K562 (cell line): ENCODE measurements around the gene TAS2R43. TPM values are rescaled to one million over a fixed set of nuclear protein-coding genes. Genes with fewer than 3 reads are reported as not detected.

Experiments
- ATAC-seq: fragments of 200-7000 bp; cut with Tn5 transposase; 3 replicates; pipeline ENCODE4 v1.9.1; 2020; ENCODE audit warnings: moderate library complexity
- BruUV-seq: library from RNA; stranded (reverse); fragments of 400-500 nt; replicated peaks from 2 replicates; lab custom pipeline; 2021; lab: Mats Ljungman, UMichigan
- CTCF ChIA-PET: fragments of 300-600 bp; formaldehyde crosslinking; extraction: SDS; loops from one replicate; lab custom pipeline; 2021; ENCODE audit warnings: low intra/inter-chr PET ratio; lab: Yijun Ruan, JAX
- POLR2A ChIA-PET: fragments of 300-600, 350-650 bp; sonication (Branson Sonifier 250); formaldehyde crosslinking; extraction: SDS; loops from one replicate; lab custom pipeline; 2021; ENCODE audit warnings: antibody characterized with exemption, inconsistent platforms; lab: Yijun Ruan, JAX
- DNase-seq, 4 experiments: peaks; one replicate each; pipeline versions ENCODE4 v3.0.0 to v3.0.0-alpha.2; 2011 to 2018; ENCODE audit warnings: low spot score in 3 of 4, mixed read lengths in 3 of 4; ENCODE audit errors: extremely low read depth in 1 of 4
- FAIRE-seq: peaks from 2 replicates; lab custom pipeline; 2011; peaks lifted over from hg19 to GRCh38; lab: Jason Lieb, UNC
- H2AFZ ChIP-seq: 2 replicates; pipeline ENCODE4 v1.6.0; 2011; ENCODE audit warnings: low read depth, low read length, control low read depth, inconsistent platforms
- H3K27ac ChIP-seq: fragments of 200-600 bp; 3 replicates; pipeline ENCODE4 v1.8.0; 2011; ENCODE audit warnings: low read depth, mild to moderate bottlenecking, control low read depth, inconsistent platforms, low read length, moderate library complexity, mixed read lengths; ENCODE audit errors: extremely low read depth
- H3K27me3 ChIP-seq, 2 experiments: fragments of 300-600 bp in 1 of 2; 2 replicates in 1 of 2; 3 replicates in 1 of 2; pipeline versions ENCODE4 v1.6.0 to v1.8.0; 2011; ENCODE audit warnings: inconsistent platforms in 2 of 2, low read length in 2 of 2, mild to moderate bottlenecking in 1 of 2, mixed read lengths in 1 of 2, moderate library complexity in 1 of 2; ENCODE audit not compliant: control insufficient read depth in 2 of 2, insufficient read depth in 2 of 2
- H3K36me3 ChIP-seq: fragments of 300-600 bp; 3 replicates; pipeline ENCODE4 v1.8.0; 2011; ENCODE audit warnings: mild to moderate bottlenecking, low read length, inconsistent platforms; ENCODE audit not compliant: control insufficient read depth, insufficient read depth
- H3K4me1 ChIP-seq, 2 experiments: fragments of 200-600 bp in 1 of 2; replicated peaks in 1 of 2; 2 replicates in 1 of 2; 3 replicates in 1 of 2; pipeline versions ENCODE4 v1.5.1 to v1.8.0; 2011; ENCODE audit warnings: inconsistent platforms in 2 of 2, low read length in 2 of 2, mild to moderate bottlenecking in 1 of 2, mixed read lengths in 1 of 2, moderate library complexity in 1 of 2; ENCODE audit not compliant: control insufficient read depth in 2 of 2, insufficient read depth in 2 of 2
- H3K4me2 ChIP-seq: 2 replicates; pipeline ENCODE4 v1.6.1; 2011; ENCODE audit warnings: low read length, control low read depth, inconsistent platforms, mixed read lengths; ENCODE audit not compliant: insufficient read depth
- H3K4me3 ChIP-seq: fragments of 200-600 bp; sonication (generic), shearing (Covaris generic); 2 replicates; pipeline ENCODE4 v1.5.1; 2016; ENCODE audit warnings: control low read depth, inconsistent platforms
- H3K79me2 ChIP-seq: fragments of 200-600 bp; 3 replicates; pipeline ENCODE4 v1.8.0; 2011; ENCODE audit warnings: low read length, inconsistent platforms; ENCODE audit not compliant: control insufficient read depth, insufficient read depth
- H3K9ac ChIP-seq, 2 experiments: 2 replicates each; pipeline versions ENCODE4 v1.6.0 to v1.6.1; 2011; ENCODE audit warnings: low read depth in 2 of 2, low read length in 2 of 2, control low read depth in 1 of 2, inconsistent platforms in 1 of 2, mild to moderate bottlenecking in 1 of 2, mixed read lengths in 1 of 2; ENCODE audit not compliant: insufficient read depth in 1 of 2
- H3K9me1 ChIP-seq: one replicate; pipeline ENCODE4 v1.6.0; 2011; ENCODE audit warnings: inconsistent platforms, mild to moderate bottlenecking, low read length, moderate library complexity; ENCODE audit not compliant: control insufficient read depth, insufficient read depth
- H3K9me3 ChIP-seq: replicated peaks from 2 replicates; pipeline ENCODE4 v1.5.1; 2011; ENCODE audit warnings: low read depth, low read length, inconsistent platforms; ENCODE audit not compliant: control insufficient read depth, insufficient read depth
- H4K20me1 ChIP-seq: replicated peaks from 2 replicates; pipeline ENCODE4 v1.6.1; 2011; ENCODE audit warnings: low read length, inconsistent platforms, mixed read lengths; ENCODE audit not compliant: control insufficient read depth, insufficient read depth
- ARHGAP35 ChIP-seq: fragments of 450-650 bp; IDR thresholded peaks from 2 replicates; pipeline ENCODE4 v1.6.1; 2018; ENCODE audit not compliant: partially characterized antibody
- BRF2 ChIP-seq: IDR thresholded peaks from 3 replicates; pipeline ENCODE4 v1.6.1; 2011; ENCODE audit warnings: borderline replicate concordance, mild to moderate bottlenecking; ENCODE audit not compliant: insufficient read length, insufficient read depth
- ETV6 ChIP-seq, 3 experiments: fragments of 150-350 bp in 1 of 3; sonication (generic) in 1 of 3; formaldehyde crosslinking in 1 of 3; IDR thresholded peaks; 2 replicates each; pipeline versions ENCODE4 v1.6.1 to v1.8.0; 2014 to 2022; ENCODE audit warnings: borderline replicate concordance in 2 of 3, low read depth in 2 of 3, antibody characterized with exemption in 1 of 3, low read length in 1 of 3, mild to moderate bottlenecking in 1 of 3, missing genetic modification reagents in 1 of 3
- KDM4B ChIP-seq, 2 experiments: fragments of 450-650 bp in 1 of 2; sonication (generic) in 1 of 2; IDR thresholded peaks; 2 replicates each; pipeline ENCODE4 v1.6.1; 2016 to 2017; ENCODE audit warnings: borderline replicate concordance in 2 of 2, antibody characterized with exemption in 1 of 2, low read depth in 1 of 2, mild to moderate bottlenecking in 1 of 2
- LARP7 ChIP-seq: fragments of 450-650 bp; IDR thresholded peaks from 2 replicates; pipeline ENCODE4 v1.6.1; 2016
- POLR2AphosphoS2 ChIP-seq: IDR thresholded peaks from 2 replicates; pipeline ENCODE4 v1.6.1; 2012; ENCODE audit warnings: low read length, improper control_type of control experiment
- SRSF9 ChIP-seq: fragments of 200-400 bp; formaldehyde crosslinking; IDR thresholded peaks from 2 replicates; pipeline ENCODE4 v1.6.1; 2017; ENCODE audit warnings: low read depth, low read length, borderline replicate concordance
- TEAD2 ChIP-seq: fragments of 450-650 bp; IDR thresholded peaks from 2 replicates; pipeline ENCODE4 v1.6.1; 2016; ENCODE audit warnings: missing genetic modification characterization, control low read depth, missing compliant biosample characterization
- TOE1 ChIP-seq, 2 experiments: fragments of 450-650 bp in 1 of 2; sonication (generic) in 1 of 2; formaldehyde crosslinking in 1 of 2; IDR thresholded peaks; 2 replicates each; pipeline versions ENCODE4 v1.7.1 to v1.8.0; 2016 to 2022; ENCODE audit warnings: borderline replicate concordance in 2 of 2, mild to moderate bottlenecking in 2 of 2, antibody characterized with exemption in 1 of 2, inconsistent platforms in 1 of 2, low read depth in 1 of 2, missing genetic modification reagents in 1 of 2, moderate library complexity in 1 of 2
- WHSC1 ChIP-seq: IDR thresholded peaks from one replicate; pipeline ENCODE4 v1.6.1; 2012; ENCODE audit warnings: low read length, control low read depth, inconsistent platforms
- ZBTB7A ChIP-seq: IDR thresholded peaks from 2 replicates; pipeline ENCODE4 v1.6.1; 2011; ENCODE audit warnings: low read depth, mild to moderate bottlenecking, low read length, moderate library complexity, borderline replicate concordance; ENCODE audit not compliant: control insufficient read depth
- ZBTB8A ChIP-seq: fragments of 450-650 bp; IDR thresholded peaks from 2 replicates; pipeline ENCODE4 v1.6.1; 2018; ENCODE audit warnings: mild to moderate bottlenecking, moderate library complexity; ENCODE audit not compliant: partially characterized antibody
- ZC3H11A ChIP-seq: IDR thresholded peaks from 2 replicates; pipeline ENCODE4 v1.6.1; 2012; ENCODE audit warnings: low read depth, low read length, improper control_type of control experiment
- ZNF23 ChIP-seq: fragments of 250-450 bp; sonication (Bioruptor Pico); IDR thresholded peaks from 2 replicates; pipeline ENCODE4 v1.4.0; 2020; ENCODE audit warnings: mild to moderate bottlenecking
- ZNF57 ChIP-seq: fragments of 450-650 bp; formaldehyde crosslinking; IDR thresholded peaks from 2 replicates; pipeline ENCODE4 v1.4.0; 2020; ENCODE audit warnings: mild to moderate bottlenecking, moderate library complexity
- ZNF780A ChIP-seq: fragments of 250-450 bp; sonication (Bioruptor Pico); IDR thresholded peaks from 2 replicates; pipeline ENCODE4 v1.5.0; 2021; ENCODE audit warnings: mild to moderate bottlenecking
- WGBS: fragments of 100-300 bp; shearing (Covaris generic); methylation state at CpG from one replicate; pipeline ENCODE4 v1.1.6; 2016; ENCODE audit warnings: low coverage, mixed read lengths; ENCODE audit not compliant: insufficient coverage; ENCODE audit errors: missing lambda C conversion rate; 5-methylcytosine and 5-hydroxymethylcytosine counted together
- in situ Hi-C: fragments of 300-500 bp; cut with MboI; formaldehyde crosslinking; loops from 4 replicates; pipeline ENCODE4 v1.15.0; 2018; ENCODE audit warnings: inconsistent platforms, mixed read lengths
- intact Hi-C: fragments of 100-400 bp; cut with micrococcal nuclease; formaldehyde crosslinking; loops from 2 replicates; pipeline ENCODE4 v1.14.2; 2022
- polyA plus RNA-seq, 8 experiments: library from polyadenylated mRNA; depleted of rRNA in 4 of 8; stranded (reverse) in 5 of 8; unstranded in 3 of 8; fragments of >200 nt; fragmentation: Nextera tagmentation in 2 of 8; fragmentation: Illumina TruSeq in 1 of 8; extraction: Ambion mirVana in 2 of 8; extraction: Trizol in 1 of 8; gene quantifications; 2 replicates each; pipeline versions ENCODE4 v1.2.1 to v1.2.3, GENCODE V29; 2011 to 2014; ENCODE audit warnings: inconsistent platforms in 1 of 8, missing spikeins in 1 of 8
- total RNA-seq, 7 experiments: library from RNA; depleted of rRNA in 6 of 7; stranded (reverse); fragments of >200 nt in 6 of 7; fragmentation: Illumina TruSeq in 2 of 7; extraction: Trizol in 2 of 7; gene quantifications; 2 replicates each; pipeline versions ENCODE4 v1.2.1 to v1.2.3, GENCODE V29; 2011 to 2021; ENCODE audit warnings: low replicate concordance in 1 of 7
- TF ChIP-seq, protein P1 (sequence below): fragments of 250-450 bp; sonication (Bioruptor Pico); IDR thresholded peaks from 2 replicates; pipeline ENCODE4 v1.4.0; 2020; ENCODE audit warnings: mild to moderate bottlenecking, moderate library complexity, borderline replicate concordance
- TF ChIP-seq, protein P2 (sequence below): sonication (generic); formaldehyde crosslinking; IDR thresholded peaks from 2 replicates; pipeline ENCODE4 v1.8.0; 2022; ENCODE audit warnings: mild to moderate bottlenecking, missing genetic modification reagents

The TAS2R43 gene
- total and polyA plus RNA-seq, 9 of the 15 experiments (the other 6 are each of a cell fraction or from before 2014, with no cell fraction given): not detected

DNA sequence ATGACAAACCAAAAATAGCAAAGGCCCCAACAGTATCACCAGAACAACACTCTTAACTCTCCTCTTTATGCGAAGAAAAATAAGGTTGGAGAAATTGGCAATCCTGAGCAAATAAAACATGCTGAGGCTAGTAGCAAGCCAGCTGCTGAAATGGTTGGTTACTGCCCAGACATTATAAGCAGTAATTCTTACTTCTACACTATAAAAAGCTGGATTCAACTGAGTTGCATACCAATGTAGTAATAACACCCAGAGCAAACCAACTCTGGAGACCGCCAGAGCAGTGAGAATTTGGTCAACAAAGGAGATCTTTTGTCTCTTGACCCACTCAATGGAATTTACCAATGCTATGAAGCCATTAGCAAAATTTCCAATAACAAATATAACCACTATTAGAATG is 41.7 kb upstream of the TAS2R43 start:
- no peak for DNase-seq
- Histone ChIP-seq H3K9me3 (no peaks in the 10 kb centered on the region), H3K36me3 (no peaks in the 10 kb centered on the region), H3K79me2 (peaks cover 45% of the 10 kb centered on the region), H3K4me2 (no peak overlapping the region), H4K20me1 (no peaks in the 10 kb centered on the region), H3K9ac (no peak overlapping the region), H3K4me1 (no peaks in the 10 kb centered on the region), H2AFZ (no peak overlapping the region), H3K27ac (no peak overlapping the region), H3K9me1 (no peaks in the 10 kb centered on the region), H3K4me3 (no peak overlapping the region), H3K27me3 (no peaks in the 10 kb centered on the region)
- in situ Hi-C loops (no loop called here), intact Hi-C loops (no loop called here)
- 100% methylated on average over 2 of the region's 2 CpGs for WGBS
- no TSS peak for BruUV-seq
- POLR2A ChIA-PET: no interaction called here
- ATAC-seq: no peak
- no peak for FAIRE-seq
- CTCF ChIA-PET: no interaction called here
- no peak for TF ChIP-seq SRSF9
- TF ChIP-seq ZNF57 (CRISPR knock-in tag): no peak
- TF ChIP-seq TOE1 (IDR thresholded peaks at IDR 0.05; ENCODE audit: borderline replicate concordance): no peak
- TF ChIP-seq TOE1 (CRISPR knock-in tag; IDR thresholded peaks at IDR 0.05; ENCODE audit: borderline replicate concordance, low read depth): no peak
- TF ChIP-seq ZC3H11A: no peak
- TF ChIP-seq POLR2AphosphoS2: no peak
- TF ChIP-seq LARP7: no peak
- TF ChIP-seq ZBTB7A: no peak
- no peak for TF ChIP-seq ZBTB8A
- no peak for TF ChIP-seq ZNF23 (CRISPR knock-in tag)
- no peak for TF ChIP-seq BRF2
- no peak for TF ChIP-seq WHSC1
- TF ChIP-seq ETV6 (IDR thresholded peaks at IDR 0.05; ENCODE audit: borderline replicate concordance in 1 of 2, low read depth in 2 of 2, low read length in 1 of 2): no peak
- no peak for TF ChIP-seq ETV6 (CRISPR knock-in tag; IDR thresholded peaks at IDR 0.05; ENCODE audit: borderline replicate concordance)
- no peak for TF ChIP-seq ARHGAP35
- TF ChIP-seq, protein P1, sequence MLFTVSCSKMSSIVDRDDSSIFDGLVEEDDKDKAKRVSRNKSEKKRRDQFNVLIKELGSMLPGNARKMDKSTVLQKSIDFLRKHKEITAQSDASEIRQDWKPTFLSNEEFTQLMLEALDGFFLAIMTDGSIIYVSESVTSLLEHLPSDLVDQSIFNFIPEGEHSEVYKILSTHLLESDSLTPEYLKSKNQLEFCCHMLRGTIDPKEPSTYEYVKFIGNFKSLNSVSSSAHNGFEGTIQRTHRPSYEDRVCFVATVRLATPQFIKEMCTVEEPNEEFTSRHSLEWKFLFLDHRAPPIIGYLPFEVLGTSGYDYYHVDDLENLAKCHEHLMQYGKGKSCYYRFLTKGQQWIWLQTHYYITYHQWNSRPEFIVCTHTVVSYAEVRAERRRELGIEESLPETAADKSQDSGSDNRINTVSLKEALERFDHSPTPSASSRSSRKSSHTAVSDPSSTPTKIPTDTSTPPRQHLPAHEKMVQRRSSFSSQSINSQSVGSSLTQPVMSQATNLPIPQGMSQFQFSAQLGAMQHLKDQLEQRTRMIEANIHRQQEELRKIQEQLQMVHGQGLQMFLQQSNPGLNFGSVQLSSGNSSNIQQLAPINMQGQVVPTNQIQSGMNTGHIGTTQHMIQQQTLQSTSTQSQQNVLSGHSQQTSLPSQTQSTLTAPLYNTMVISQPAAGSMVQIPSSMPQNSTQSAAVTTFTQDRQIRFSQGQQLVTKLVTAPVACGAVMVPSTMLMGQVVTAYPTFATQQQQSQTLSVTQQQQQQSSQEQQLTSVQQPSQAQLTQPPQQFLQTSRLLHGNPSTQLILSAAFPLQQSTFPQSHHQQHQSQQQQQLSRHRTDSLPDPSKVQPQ (CRISPR knock-in tag): no peak
- TF ChIP-seq ZNF780A (CRISPR knock-in tag): no peak
- no peak for TF ChIP-seq KDM4B (IDR thresholded peaks at IDR 0.05; ENCODE audit: borderline replicate concordance in 2 of 2, low read depth in 1 of 2)
- no peak for TF ChIP-seq TEAD2 (tag)
- TF ChIP-seq, protein P2, sequence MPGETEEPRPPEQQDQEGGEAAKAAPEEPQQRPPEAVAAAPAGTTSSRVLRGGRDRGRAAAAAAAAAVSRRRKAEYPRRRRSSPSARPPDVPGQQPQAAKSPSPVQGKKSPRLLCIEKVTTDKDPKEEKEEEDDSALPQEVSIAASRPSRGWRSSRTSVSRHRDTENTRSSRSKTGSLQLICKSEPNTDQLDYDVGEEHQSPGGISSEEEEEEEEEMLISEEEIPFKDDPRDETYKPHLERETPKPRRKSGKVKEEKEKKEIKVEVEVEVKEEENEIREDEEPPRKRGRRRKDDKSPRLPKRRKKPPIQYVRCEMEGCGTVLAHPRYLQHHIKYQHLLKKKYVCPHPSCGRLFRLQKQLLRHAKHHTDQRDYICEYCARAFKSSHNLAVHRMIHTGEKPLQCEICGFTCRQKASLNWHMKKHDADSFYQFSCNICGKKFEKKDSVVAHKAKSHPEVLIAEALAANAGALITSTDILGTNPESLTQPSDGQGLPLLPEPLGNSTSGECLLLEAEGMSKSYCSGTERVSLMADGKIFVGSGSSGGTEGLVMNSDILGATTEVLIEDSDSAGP (CRISPR knock-in tag): no peak
